ENCODE measurements around the gene GJB3.

The GJB3 gene

GRCh38 chr1:34825455-34826091, 44.6 kb downstream of the GJB3 start:
- H3K9me3 ChIP-seq (ENCODE audit: control insufficient read depth, low read length) = no peaks in the 10 kb centered on the region
- no peak overlapping the region for H3K9ac ChIP-seq (ENCODE audit: low read length)
- no peak for DNase-seq
- no peak overlapping the region for H4K8ac ChIP-seq (ENCODE audit: low read length)
- H3K18ac ChIP-seq (ENCODE audit: low read depth in 1 of 2, low read length in 2 of 2) = no peak overlapping the region
- no peak overlapping the region for H2AK5ac ChIP-seq (ENCODE audit: low read length, severe bottlenecking)
- H3K4ac ChIP-seq (ENCODE audit: low read depth in 1 of 2, low read length in 2 of 2) = no peak overlapping the region
- H3K4me1 ChIP-seq (ENCODE audit: control insufficient read depth, insufficient read depth, low read depth, low read length) = no peaks in the 10 kb centered on the region
- WGBS = 82% methylated on average over 9 of the region's 11 CpGs
- H3K4me3 ChIP-seq (ENCODE audit: insufficient read depth in 1 of 2, low read depth in 1 of 2, low read length in 2 of 2) = no peak overlapping the region
- no peak overlapping the region for H3K4me2 ChIP-seq (ENCODE audit: low read length, poor library complexity, severe bottlenecking)
- H2BK15ac ChIP-seq (ENCODE audit: low read depth, poor library complexity, severe bottlenecking) = no peak overlapping the region
- no peak overlapping the region for H3K14ac ChIP-seq (ENCODE audit: low read length in 2 of 2)
- H2AFZ ChIP-seq (ENCODE audit: low read depth, low read length) = no peak overlapping the region
- H3K27me3 ChIP-seq (ENCODE audit: control insufficient read depth in 1 of 2, insufficient read depth in 1 of 2, low read length in 2 of 2) = peaks cover 0 to 15% of the 10 kb centered on the region in 2 experiments
- no peaks in the 10 kb centered on the region for H3K79me1 ChIP-seq (replicated peaks; ENCODE audit: low read length, poor library complexity, severe bottlenecking)
- H2BK120ac ChIP-seq (ENCODE audit: low read depth, low read length) = no peak overlapping the region
- peaks cover 0 to 2% of the 10 kb centered on the region in 2 experiments for H3K36me3 ChIP-seq (ENCODE audit: control insufficient read depth in 1 of 2, insufficient read depth in 2 of 2, low read depth in 1 of 2, low read length in 2 of 2)
- H3K27ac ChIP-seq (ENCODE audit: low read length, poor library complexity, severe bottlenecking) = no peak overlapping the region
- no peak overlapping the region for H3K23ac ChIP-seq (ENCODE audit: low read length in 2 of 2)
- peak overlapping the region; percentile 35 for H4K91ac ChIP-seq (ENCODE audit: low read length)
- H2BK12ac ChIP-seq (ENCODE audit: low read length in 2 of 2) = no peak overlapping the region
- H2BK5ac ChIP-seq (ENCODE audit: low read depth, low read length, poor library complexity, severe bottlenecking) = no peak overlapping the region

- H2BK12ac ChIP-seq (ENCODE audit: low read length in 2 of 2) = no peak overlapping the region
- no peak overlapping the region for H3K4me3 ChIP-seq (ENCODE audit: insufficient read depth in 1 of 2, low read depth in 1 of 2, low read length in 2 of 2)
- no peak overlapping the region for H3K4me2 ChIP-seq (ENCODE audit: low read length, poor library complexity, severe bottlenecking)
- H3K79me1 ChIP-seq (replicated peaks; ENCODE audit: low read length, poor library complexity, severe bottlenecking) = no peaks in the 10 kb centered on the region
- no peak overlapping the region for H4K91ac ChIP-seq (ENCODE audit: low read length)
- no peak overlapping the region for H2AFZ ChIP-seq (ENCODE audit: low read depth, low read length)
- no peak overlapping the region for H2AK5ac ChIP-seq (ENCODE audit: low read length, severe bottlenecking)
- H3K4ac ChIP-seq (ENCODE audit: low read depth in 1 of 2, low read length in 2 of 2) = no peak overlapping the region
- H3K9me3 ChIP-seq (ENCODE audit: control insufficient read depth, low read length) = no peaks in the 10 kb centered on the region
- WGBS = 63% methylated on average over 5 of the region's 5 CpGs
- H3K14ac ChIP-seq (ENCODE audit: low read length in 2 of 2) = no peak overlapping the region
- no peak overlapping the region for H2BK5ac ChIP-seq (ENCODE audit: low read depth, low read length, poor library complexity, severe bottlenecking)
- no peak overlapping the region for H4K8ac ChIP-seq (ENCODE audit: low read length)
- H3K27ac ChIP-seq (ENCODE audit: low read length, poor library complexity, severe bottlenecking) = no peak overlapping the region
- peaks cover 0 to 15% of the 10 kb centered on the region in 2 experiments for H3K27me3 ChIP-seq (ENCODE audit: control insufficient read depth in 1 of 2, insufficient read depth in 1 of 2, low read length in 2 of 2)
- no peak for DNase-seq
- H2BK15ac ChIP-seq (ENCODE audit: low read depth, poor library complexity, severe bottlenecking) = no peak overlapping the region
- H3K23ac ChIP-seq (ENCODE audit: low read length in 2 of 2) = no peak overlapping the region
- H3K36me3 ChIP-seq (ENCODE audit: control insufficient read depth in 1 of 2, insufficient read depth in 2 of 2, low read depth in 1 of 2, low read length in 2 of 2) = peaks cover 0 to 7% of the 10 kb centered on the region in 2 experiments
- no peak overlapping the region for H3K18ac ChIP-seq (ENCODE audit: low read depth in 1 of 2, low read length in 2 of 2)
- no peaks in the 10 kb centered on the region for H3K4me1 ChIP-seq (ENCODE audit: control insufficient read depth, insufficient read depth, low read depth, low read length)
- H3K9ac ChIP-seq (ENCODE audit: low read length) = no peak overlapping the region
- no peak overlapping the region for H2BK120ac ChIP-seq (ENCODE audit: low read depth, low read length)
These were observed 46.4 kb downstream of the GJB3 start for GRCh38 chr1:34827341-34827941.

DNA sequence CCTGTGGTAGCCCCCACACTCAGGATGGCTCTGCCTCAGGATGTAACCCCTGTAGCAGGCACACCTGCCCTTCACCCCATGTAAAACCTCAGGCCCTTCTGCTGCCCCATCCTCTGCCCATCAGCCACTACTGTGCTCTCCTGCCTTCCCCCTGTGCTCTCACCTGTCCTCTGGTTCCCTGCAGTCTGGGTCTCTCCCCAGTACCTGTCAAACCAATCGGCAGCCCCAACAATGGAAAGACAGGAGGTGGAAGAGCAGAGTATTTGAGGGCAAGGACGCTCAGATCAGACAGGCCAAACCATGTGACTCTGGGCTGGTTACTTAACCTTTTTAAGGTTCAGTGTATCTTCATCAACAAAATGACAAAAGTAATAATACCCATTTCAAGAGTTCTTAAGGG, 47.6 kb downstream of the GJB3 start:
- 43% methylated on average over 1 of the region's 2 CpGs for WGBS
- Histone ChIP-seq H2BK120ac (ENCODE audit: low read depth, low read length) (no peak overlapping the region), H2BK15ac (ENCODE audit: low read depth, poor library complexity, severe bottlenecking) (no peak overlapping the region), H3K18ac (ENCODE audit: low read depth in 1 of 2, low read length in 2 of 2) (no peak overlapping the region), H2BK12ac (ENCODE audit: low read length in 2 of 2) (no peak overlapping the region), H2AFZ (ENCODE audit: low read depth, low read length) (no peak overlapping the region), H4K91ac (ENCODE audit: low read length) (no peak overlapping the region), H3K36me3 (ENCODE audit: control insufficient read depth in 1 of 2, insufficient read depth in 2 of 2, low read depth in 1 of 2, low read length in 2 of 2) (peaks cover 0 to 6% of the 10 kb centered on the region in 2 experiments), H3K4me1 (ENCODE audit: control insufficient read depth, insufficient read depth, low read depth, low read length) (no peaks in the 10 kb centered on the region), H3K79me1 (replicated peaks; ENCODE audit: low read length, poor library complexity, severe bottlenecking) (no peaks in the 10 kb centered on the region), H3K14ac (ENCODE audit: low read length in 2 of 2) (no peak overlapping the region), H3K4me2 (ENCODE audit: low read length, poor library complexity, severe bottlenecking) (no peak overlapping the region), H4K8ac (ENCODE audit: low read length) (no peak overlapping the region), H3K4me3 (ENCODE audit: insufficient read depth in 1 of 2, low read depth in 1 of 2, low read length in 2 of 2) (no peak overlapping the region), H3K27me3 (ENCODE audit: control insufficient read depth in 1 of 2, insufficient read depth in 1 of 2, low read length in 2 of 2) (peaks cover 0 to 15% of the 10 kb centered on the region in 2 experiments), H2AK5ac (ENCODE audit: low read length, severe bottlenecking) (no peak overlapping the region), H3K27ac (ENCODE audit: low read length, poor library complexity, severe bottlenecking) (no peak overlapping the region), H2BK5ac (ENCODE audit: low read depth, low read length, poor library complexity, severe bottlenecking) (no peak overlapping the region), H3K23ac (ENCODE audit: low read length in 2 of 2) (no peak overlapping the region), H3K9me3 (ENCODE audit: control insufficient read depth, low read length) (no peaks in the 10 kb centered on the region), H3K9ac (ENCODE audit: low read length) (no peak overlapping the region), H3K4ac (ENCODE audit: low read depth in 1 of 2, low read length in 2 of 2) (no peak overlapping the region)
- no peak for DNase-seq

DNA sequence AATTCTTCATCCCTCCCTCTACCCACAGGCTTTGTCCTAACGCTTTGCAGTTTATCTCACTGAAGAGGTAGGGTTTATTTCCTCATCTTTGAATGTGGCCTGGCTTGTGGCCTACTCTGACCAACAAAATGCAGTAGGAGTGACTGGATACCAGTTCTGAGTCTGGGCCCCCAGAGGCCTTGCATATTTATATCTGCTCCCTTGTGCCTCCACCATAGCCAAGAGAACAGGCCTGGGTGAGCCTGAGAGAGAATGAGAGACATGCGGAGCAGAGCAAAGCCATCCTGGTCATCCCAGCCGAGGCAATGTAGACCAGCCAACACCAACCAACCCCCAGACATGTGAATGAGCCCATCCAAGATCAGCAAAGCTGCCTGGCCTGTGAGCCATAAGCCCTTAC, 48.2 kb downstream of the GJB3 start:
- H3K4me1 ChIP-seq (ENCODE audit: control insufficient read depth, insufficient read depth, low read depth, low read length) = no peaks in the 10 kb centered on the region
- no peak overlapping the region for H2AK5ac ChIP-seq (ENCODE audit: low read length, severe bottlenecking)
- H3K4me3 ChIP-seq (ENCODE audit: insufficient read depth in 1 of 2, low read depth in 1 of 2, low read length in 2 of 2) = no peak overlapping the region
- no peak overlapping the region for H3K14ac ChIP-seq (ENCODE audit: low read length in 2 of 2)
- peaks cover 0 to 15% of the 10 kb centered on the region in 2 experiments for H3K27me3 ChIP-seq (ENCODE audit: control insufficient read depth in 1 of 2, insufficient read depth in 1 of 2, low read length in 2 of 2)
- H3K18ac ChIP-seq (ENCODE audit: low read depth in 1 of 2, low read length in 2 of 2) = no peak overlapping the region
- no peak overlapping the region for H3K4me2 ChIP-seq (ENCODE audit: low read length, poor library complexity, severe bottlenecking)
- H3K23ac ChIP-seq (ENCODE audit: low read length in 2 of 2) = no peak overlapping the region
- no peak overlapping the region for H4K8ac ChIP-seq (ENCODE audit: low read length)
- H3K27ac ChIP-seq (ENCODE audit: low read length, poor library complexity, severe bottlenecking) = no peak overlapping the region
- H3K36me3 ChIP-seq (ENCODE audit: control insufficient read depth in 1 of 2, insufficient read depth in 2 of 2, low read depth in 1 of 2, low read length in 2 of 2) = peaks cover 0 to 4% of the 10 kb centered on the region in 2 experiments
- H3K79me1 ChIP-seq (replicated peaks; ENCODE audit: low read length, poor library complexity, severe bottlenecking) = no peaks in the 10 kb centered on the region
- H2AFZ ChIP-seq (ENCODE audit: low read depth, low read length) = no peak overlapping the region
- DNase-seq = no peak
- no peaks in the 10 kb centered on the region for H3K9me3 ChIP-seq (ENCODE audit: control insufficient read depth, low read length)
- H2BK12ac ChIP-seq (ENCODE audit: low read length in 2 of 2) = no peak overlapping the region
- H3K9ac ChIP-seq (ENCODE audit: low read length) = no peak overlapping the region
- H3K4ac ChIP-seq (ENCODE audit: low read depth in 1 of 2, low read length in 2 of 2) = no peak overlapping the region
- H2BK5ac ChIP-seq (ENCODE audit: low read depth, low read length, poor library complexity, severe bottlenecking) = no peak overlapping the region
- H2BK15ac ChIP-seq (ENCODE audit: low read depth, poor library complexity, severe bottlenecking) = no peak overlapping the region
- no peak overlapping the region for H4K91ac ChIP-seq (ENCODE audit: low read length)
- 87% methylated on average over 3 of the region's 3 CpGs for WGBS
- no peak overlapping the region for H2BK120ac ChIP-seq (ENCODE audit: low read depth, low read length)

Data from mesenchymal stem cell (in vitro differentiated cells and primary cell).